Ishikawa (cell line): ENCODE measurements around the gene PEAK3.

Source experiments
- EGR1 ChIP-seq: IDR thresholded peaks from 2 replicates; pipeline ENCODE4 v1.6.1; 2012
- EP300 ChIP-seq: IDR thresholded peaks from 2 replicates; pipeline ENCODE4 v1.6.1; 2012; ENCODE audit warnings: borderline replicate concordance
- FOXM1 ChIP-seq: IDR thresholded peaks from 2 replicates; pipeline ENCODE4 v1.6.1; 2012; ENCODE audit warnings: low read depth, borderline replicate concordance
- MAX ChIP-seq: IDR thresholded peaks from 2 replicates; pipeline ENCODE4 v1.6.1; 2012
- NFIC ChIP-seq: IDR thresholded peaks from 2 replicates; pipeline ENCODE4 v1.6.1; 2012
- RAD21 ChIP-seq: IDR thresholded peaks from 2 replicates; pipeline ENCODE4 v1.6.1; 2012; ENCODE audit warnings: low read depth
- REST ChIP-seq: IDR thresholded peaks from 2 replicates; pipeline ENCODE4 v1.6.1; 2012; ENCODE audit warnings: low read depth, mild to moderate bottlenecking
- TAF1 ChIP-seq: IDR thresholded peaks from 2 replicates; pipeline ENCODE4 v1.6.1; 2012; ENCODE audit warnings: low read depth, mild to moderate bottlenecking
- USF1 ChIP-seq: IDR thresholded peaks from 2 replicates; pipeline ENCODE4 v1.6.1; 2012
- YY1 ChIP-seq: IDR thresholded peaks from 2 replicates; pipeline ENCODE4 v1.6.1; 2012; ENCODE audit warnings: low read depth
- ZBTB7A ChIP-seq: IDR thresholded peaks from 2 replicates; pipeline ENCODE4 v1.6.1; 2012; ENCODE audit warnings: low read depth

GRCh38 chr19:2269244-2270156 lies 12.5 kb downstream of the PEAK3 start:
- TF ChIP-seq REST, result 0 out of 2 replicates have a peak, but pooled peaks have one; percentile 0
- TF ChIP-seq USF1, result peak; percentile 30; the same call in 1 of the 2 replicates
- no peak for TF ChIP-seq RAD21
- TF ChIP-seq EP300, result no peak; the same call in 1 of the 2 replicates
- no peak for TF ChIP-seq FOXM1
- TF ChIP-seq EGR1, result peak; percentile 40; the same call in 1 of the 2 replicates
- TF ChIP-seq YY1, result peak; percentile 99
- 0 out of 2 replicates have a peak, but pooled peaks have one; percentile 20 for TF ChIP-seq ZBTB7A
- no peak for TF ChIP-seq NFIC
- TF ChIP-seq MAX, result peak; percentile 73
- peak; percentile 100 for TF ChIP-seq TAF1
